Prostate gland (tissue), 2 donors: ENCODE measurements around the gene CRY2.

Experiments
- CTCF ChIP-seq, 4 experiments: fragments of 200-600 bp in 2 of 4; fragments of 450-650 bp in 2 of 4; sonication (generic) in 2 of 4; IDR thresholded peaks; 1 replicate in 3 of 4; 2 replicates in 1 of 4; pipeline ENCODE4 v1.5.1; 2016 to 2019; ENCODE audit warnings: antibody characterized with exemption in 4 of 4, mild to moderate bottlenecking in 2 of 4, moderate library complexity in 2 of 4
- POLR2A ChIP-seq: fragments of 450-650 bp; IDR thresholded peaks from one replicate; pipeline ENCODE4 v1.6.1; 2016; ENCODE audit warnings: antibody characterized with exemption, mild to moderate bottlenecking
- POLR2AphosphoS5 ChIP-seq: sonication (generic); formaldehyde crosslinking; IDR thresholded peaks from one replicate; pipeline ENCODE4 v1.6.1; 2017; ENCODE audit warnings: antibody characterized with exemption

- TF ChIP-seq CTCF (IDR thresholded peaks at IDR 0.05): no peak
- no peak for TF ChIP-seq POLR2A
- no peak for TF ChIP-seq POLR2AphosphoS5
These were observed 62.6 kb downstream of the CRY2 start for GRCh38 chr11:45909594-45910475.
